GM20431 (cell line): ENCODE measurements around the gene SMIM29.

Experiments used
- in situ Hi-C: fragments of 300-500 bp; cut with MseI, MboI; formaldehyde crosslinking; loops from one replicate; pipeline ENCODE4 v1.15.0; 2020; ENCODE audit warnings: low sequenced_read_pairs; ENCODE audit not compliant: unreplicated experiment

The SMIM29 gene

GRCh38 chr6:34200340-34200971 lies 48.4 kb downstream of the SMIM29 start:
- in situ Hi-C loops = no loop called here

DNA sequence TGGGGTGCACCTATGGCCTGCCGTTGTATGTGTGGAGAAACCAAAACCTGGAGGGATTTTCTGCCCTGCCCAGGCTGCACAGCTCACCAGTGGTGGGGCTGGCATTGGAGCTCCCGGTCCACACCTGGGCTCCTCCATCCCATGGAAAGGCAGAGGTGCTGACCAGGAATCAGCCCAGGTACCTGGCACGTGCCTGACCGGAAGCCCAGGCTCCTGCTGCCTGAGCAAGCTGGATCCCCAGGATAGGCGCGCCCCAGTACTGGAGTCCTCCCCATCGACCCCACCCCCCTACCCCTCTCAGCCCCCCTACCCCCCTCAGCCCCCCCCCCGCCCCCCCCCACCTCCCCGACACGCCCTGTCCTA lies 52.0 kb downstream of the SMIM29 start:
- in situ Hi-C loops = no loop called here
